Choroid plexus epithelial cell (primary cell): ENCODE data around the gene LAMA5.

Experiments used
- DNase-seq: peaks from one replicate; pipeline ENCODE4 v3.0.0-alpha.2; 2010; ENCODE audit warnings: low read depth
- H3K4me3 ChIP-seq: 2 replicates; pipeline ENCODE4 v1.5.1; 2011; ENCODE audit warnings: low read depth, mild to moderate bottlenecking, control low read depth, low read length, moderate library complexity
- CTCF ChIP-seq: conservative IDR thresholded peaks from 2 replicates; pipeline ENCODE4 v1.5.1; 2011; ENCODE audit warnings: low read depth, mild to moderate bottlenecking, control low read depth, inconsistent platforms, low read length, moderate library complexity

The LAMA5 gene

GRCh38 chr20:62268228-62268900, 98.7 kb downstream of the LAMA5 start:
- TF ChIP-seq CTCF: no peak
- H3K4me3 ChIP-seq: no peak overlapping the region
- DNase-seq: no peak

GRCh38 chr20:62267543-62267942, 99.6 kb downstream of the LAMA5 start:
- no peak for TF ChIP-seq CTCF
- no peak for DNase-seq

GRCh38 chr20:62266851-62267250, 100.3 kb downstream of the LAMA5 start:
- no peak for DNase-seq
- H3K4me3 ChIP-seq: no peak overlapping the region
- no peak for TF ChIP-seq CTCF

More at GRCh38 chr20:62267543-62267942, 99.6 kb downstream of the LAMA5 start:
- no peak overlapping the region for H3K4me3 ChIP-seq

- H3K4me3 ChIP-seq: no peak overlapping the region
- DNase-seq: peak; percentile 4
- no peak for TF ChIP-seq CTCF
Measured at GRCh38 chr20:62266340-62266739, 100.8 kb downstream of the LAMA5 start.

- TF ChIP-seq CTCF: no peak
- DNase-seq: no peak
- H3K4me3 ChIP-seq: no peak overlapping the region
Measured at GRCh38 chr20:62265365-62265764, 101.7 kb downstream of the LAMA5 start.

- no peak overlapping the region for H3K4me3 ChIP-seq
- no peak for DNase-seq
- TF ChIP-seq CTCF: no peak
Measured at GRCh38 chr20:62263396-62263795, 103.7 kb downstream of the LAMA5 start.

- no peak for DNase-seq
- H3K4me3 ChIP-seq: no peak overlapping the region
- no peak for TF ChIP-seq CTCF
Measured at GRCh38 chr20:62262064-62262463, 105.0 kb downstream of the LAMA5 start.
